ENCODE results near the gene CHD5. TPM values are rescaled to one million over a fixed set of nuclear protein-coding genes. Genes with fewer than 3 reads are reported as not detected.

Gene CHD5
- total and polyA plus RNA-seq, 2 experiments from 2014 or later = 0.10 to 0.11 TPM

- in situ Hi-C loops (cut with MboI) = no loop called here
- Histone ChIP-seq H3K9me3 (ENCODE audit: low read depth) (no peaks in the 10 kb centered on the region), H3K27ac (peak overlapping the region; percentile 15; the same call in 1 of the 2 replicates), H3K9me2 (ENCODE audit: insufficient read depth) (no peaks in the 10 kb centered on the region), H3K79me2 (ENCODE audit: insufficient read depth) (no peaks in the 10 kb centered on the region), H3K4me3 (peak overlapping the region; percentile 32), H3F3A (ENCODE audit: insufficient read depth) (0 out of 2 replicates have a peak, but pooled peaks cover 12% of the 10 kb centered on the region), H3K4me2 (ENCODE audit: unreplicated experiment) (peak overlapping the region; percentile 65), H2AFZ (peak overlapping the region; percentile 62), H3K4me1 (ENCODE audit: insufficient read depth) (peaks cover 13% of the 10 kb centered on the region), H3K27me3 (replicated peaks; ENCODE audit: insufficient read depth) (0 out of 2 replicates have a peak, but pooled peaks cover 8% of the 10 kb centered on the region), H3K9ac (no peak overlapping the region), H3K36me3 (ENCODE audit: low read depth) (no peaks in the 10 kb centered on the region), H4K20me1 (ENCODE audit: insufficient read depth) (no peaks in the 10 kb centered on the region)
- 13 to 14% methylated on average over 23 to 24 of the region's 24 CpGs for whole genome bisulfite sequencing, 2 experiments (ENCODE audit: low coverage in 1 of 2, low lambda C conversion rate in 2 of 2, missing lambda C conversion rate in 2 of 2)
- peak; percentile 90 for DNase-seq
- TF ChIP-seq EZH2 (IDR thresholded peaks at IDR 0.05; ENCODE audit: insufficient read depth, poor library complexity, severe bottlenecking) = no peak
- no peak for TF ChIP-seq EZH2phosphoT487 (IDR thresholded peaks at IDR 0.05; ENCODE audit: insufficient read depth, low read depth)
These were observed 81.6 kb downstream of the CHD5 start for GRCh38 chr1:6098303-6099215.

GRCh38 chr1:6097824-6098223, 82.3 kb downstream of the CHD5 start:
- Histone ChIP-seq H3K4me1 (ENCODE audit: insufficient read depth) (peaks cover 13% of the 10 kb centered on the region), H3K9me2 (ENCODE audit: insufficient read depth) (no peaks in the 10 kb centered on the region), H3K27me3 (replicated peaks; ENCODE audit: insufficient read depth) (0 out of 2 replicates have a peak, but pooled peaks cover 5% of the 10 kb centered on the region), H2AFZ (peak overlapping the region; percentile 62), H3K79me2 (ENCODE audit: insufficient read depth) (no peaks in the 10 kb centered on the region), H3K4me3 (no peak overlapping the region), H3F3A (ENCODE audit: insufficient read depth) (0 out of 2 replicates have a peak, but pooled peaks cover 12% of the 10 kb centered on the region), H3K9ac (no peak overlapping the region), H4K20me1 (ENCODE audit: insufficient read depth) (no peaks in the 10 kb centered on the region), H3K4me2 (ENCODE audit: unreplicated experiment) (peak overlapping the region; percentile 65), H3K36me3 (ENCODE audit: low read depth) (no peaks in the 10 kb centered on the region), H3K9me3 (ENCODE audit: low read depth) (no peaks in the 10 kb centered on the region), H3K27ac (no peak overlapping the region)
- WGBS, 2 experiments (ENCODE audit: low coverage in 1 of 2, low lambda C conversion rate in 2 of 2, missing lambda C conversion rate in 2 of 2) = 34 to 36% methylated on average over 16 to 17 of the region's 17 CpGs
- TF ChIP-seq EZH2 (IDR thresholded peaks at IDR 0.05; ENCODE audit: insufficient read depth, poor library complexity, severe bottlenecking) = no peak
- no peak for TF ChIP-seq EZH2phosphoT487 (IDR thresholded peaks at IDR 0.05; ENCODE audit: insufficient read depth, low read depth)
- DNase-seq = peak; percentile 47
- in situ Hi-C loops (cut with MboI) = no loop called here

GRCh38 chr1:6097117-6097595, 83.0 kb downstream of the CHD5 start:
- in situ Hi-C loops (cut with MboI) = no loop called here
- H3K4me1 ChIP-seq (ENCODE audit: insufficient read depth) = peaks cover 13% of the 10 kb centered on the region
- TF ChIP-seq EZH2 (IDR thresholded peaks at IDR 0.05; ENCODE audit: insufficient read depth, poor library complexity, severe bottlenecking) (no peak), EZH2phosphoT487 (IDR thresholded peaks at IDR 0.05; ENCODE audit: insufficient read depth, low read depth) (no peak)
- no peaks in the 10 kb centered on the region for H3K9me2 ChIP-seq (ENCODE audit: insufficient read depth)
- no peak overlapping the region for H3K4me3 ChIP-seq
- no peaks in the 10 kb centered on the region for H3K36me3 ChIP-seq (ENCODE audit: low read depth)
- no peak overlapping the region for H2AFZ ChIP-seq
- no peak overlapping the region for H3K27ac ChIP-seq
- no peaks in the 10 kb centered on the region for H3K9me3 ChIP-seq (ENCODE audit: low read depth)
- H3K27me3 ChIP-seq (replicated peaks; ENCODE audit: insufficient read depth) = no peaks in the 10 kb centered on the region
- H3K79me2 ChIP-seq (ENCODE audit: insufficient read depth) = no peaks in the 10 kb centered on the region
- WGBS, 2 experiments (ENCODE audit: low coverage in 1 of 2, low lambda C conversion rate in 2 of 2, missing lambda C conversion rate in 2 of 2) = 94 to 96% methylated on average over 14 to 15 of the region's 15 CpGs
- no peak overlapping the region for H3K4me2 ChIP-seq (ENCODE audit: unreplicated experiment)
- H3K9ac ChIP-seq = no peak overlapping the region
- 0 out of 2 replicates have a peak, but pooled peaks cover 12% of the 10 kb centered on the region for H3F3A ChIP-seq (ENCODE audit: insufficient read depth)
- H4K20me1 ChIP-seq (ENCODE audit: insufficient read depth) = no peaks in the 10 kb centered on the region
- DNase-seq = no peak

GRCh38 chr1:6096243-6097116, 83.6 kb downstream of the CHD5 start:
- no peak overlapping the region for H3K9ac ChIP-seq
- no peak for TF ChIP-seq EZH2 (IDR thresholded peaks at IDR 0.05; ENCODE audit: insufficient read depth, poor library complexity, severe bottlenecking)
- TF ChIP-seq EZH2phosphoT487 (IDR thresholded peaks at IDR 0.05; ENCODE audit: insufficient read depth, low read depth) = no peak

More at GRCh38 chr1:6096243-6097116, 83.6 kb downstream of the CHD5 start:
- no peaks in the 10 kb centered on the region for H3K79me2 ChIP-seq (ENCODE audit: insufficient read depth)
- no peak overlapping the region for H3K4me2 ChIP-seq (ENCODE audit: unreplicated experiment)
- no peaks in the 10 kb centered on the region for H3K9me3 ChIP-seq (ENCODE audit: low read depth)
- no peaks in the 10 kb centered on the region for H3K9me2 ChIP-seq (ENCODE audit: insufficient read depth)
- no peak for DNase-seq
- 90% methylated on average over 19 to 22 of the region's 23 CpGs for WGBS, 2 experiments (ENCODE audit: low coverage in 1 of 2, low lambda C conversion rate in 2 of 2, missing lambda C conversion rate in 2 of 2)
- no peaks in the 10 kb centered on the region for H3K36me3 ChIP-seq (ENCODE audit: low read depth)
- no peaks in the 10 kb centered on the region for H3K27me3 ChIP-seq (replicated peaks; ENCODE audit: insufficient read depth)
- no peak overlapping the region for H3K4me3 ChIP-seq
- H3K27ac ChIP-seq = no peak overlapping the region
- H4K20me1 ChIP-seq (ENCODE audit: insufficient read depth) = no peaks in the 10 kb centered on the region
- H3K4me1 ChIP-seq (ENCODE audit: insufficient read depth) = peaks cover 13% of the 10 kb centered on the region
- in situ Hi-C loops (cut with MboI) = no loop called here
- 0 out of 2 replicates have a peak, but pooled peaks cover 12% of the 10 kb centered on the region for H3F3A ChIP-seq (ENCODE audit: insufficient read depth)
- H2AFZ ChIP-seq = no peak overlapping the region

Measured in GM23248 (cell line).